Islet of Langerhans (tissue), 1 donor: ENCODE measurements around the gene HELB.

Source experiments
- FAIRE-seq: peaks from one replicate; lab custom pipeline; 2011; peaks lifted over from hg19 to GRCh38; lab: Jason Lieb, UNC

HELB gene

GRCh38 chr12:66365718-66366490 lies 63.6 kb downstream of the HELB start:
- FAIRE-seq = no peak

DNA sequence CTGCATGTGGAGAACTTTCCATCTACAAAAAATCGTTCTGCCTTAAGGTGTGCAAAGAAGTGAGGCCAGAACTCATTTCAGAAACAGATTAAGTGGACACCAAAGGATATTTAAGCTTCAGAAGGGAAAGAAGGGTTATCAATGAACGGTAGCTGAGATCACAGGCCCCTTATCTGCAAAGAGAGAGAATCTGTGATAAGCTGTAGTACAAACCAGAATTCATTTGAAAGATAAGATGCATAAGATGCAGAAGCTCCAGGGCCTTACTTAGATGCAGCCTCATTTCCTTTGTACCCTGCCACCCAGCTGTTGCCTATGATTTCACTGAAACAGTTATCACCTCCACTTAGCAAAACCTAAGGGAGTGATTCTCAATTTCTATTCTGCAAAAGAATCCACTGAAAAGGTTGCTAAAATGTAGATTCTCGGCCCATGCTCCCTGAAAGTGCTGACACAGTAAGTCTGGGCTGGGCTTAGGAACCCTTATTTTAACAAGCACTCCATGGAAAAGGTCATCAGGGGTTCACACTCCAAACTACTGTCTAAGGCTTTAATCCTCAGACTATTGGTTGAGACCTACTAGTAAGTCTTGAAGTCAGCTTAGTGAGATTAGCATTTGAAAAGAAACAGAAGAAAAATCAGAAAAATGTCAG lies 64.8 kb downstream of the HELB start:
- FAIRE-seq = no peak

GRCh38 chr12:66371982-66372381 lies 69.7 kb downstream of the HELB start:
- FAIRE-seq = no peak

DNA sequence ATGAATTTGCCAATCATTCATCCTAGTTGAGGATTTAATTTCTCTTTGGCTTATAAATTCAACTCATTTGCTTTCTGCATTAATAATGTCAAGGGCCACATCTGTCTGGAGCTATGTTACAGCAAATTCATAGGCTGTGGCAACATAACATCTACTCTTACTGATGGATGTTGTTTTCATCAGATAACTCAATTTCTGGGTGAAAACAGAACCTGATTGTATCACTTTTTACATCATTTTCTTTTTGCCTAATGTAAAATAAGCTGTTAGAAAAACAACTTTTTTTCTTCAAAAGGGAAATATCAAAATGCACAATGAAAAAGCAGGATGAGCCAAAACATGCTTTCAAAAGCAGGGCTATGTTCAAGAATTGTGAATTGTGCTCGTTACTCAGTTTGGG lies 73.3 kb downstream of the HELB start:
- FAIRE-seq = no peak

DNA sequence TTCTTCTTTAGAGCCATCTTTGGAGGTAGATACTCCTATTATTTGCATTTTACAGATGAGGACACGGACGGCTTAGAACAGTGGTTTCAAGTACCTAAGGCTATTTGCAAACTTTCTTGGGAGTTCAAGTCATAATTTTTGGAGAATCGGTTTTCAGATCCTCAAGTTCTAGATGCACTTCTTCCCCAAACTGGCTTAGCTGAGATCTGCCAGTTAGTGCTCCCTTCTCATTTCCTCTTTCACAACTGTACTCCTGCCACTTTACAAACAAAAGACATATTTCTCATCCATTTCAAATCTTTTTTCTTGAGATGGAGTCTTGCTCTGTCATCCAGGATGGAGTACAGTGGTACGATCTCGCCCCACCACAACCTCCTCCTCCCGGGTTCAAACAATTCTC lies 77.3 kb downstream of the HELB start:
- no peak for FAIRE-seq

DNA sequence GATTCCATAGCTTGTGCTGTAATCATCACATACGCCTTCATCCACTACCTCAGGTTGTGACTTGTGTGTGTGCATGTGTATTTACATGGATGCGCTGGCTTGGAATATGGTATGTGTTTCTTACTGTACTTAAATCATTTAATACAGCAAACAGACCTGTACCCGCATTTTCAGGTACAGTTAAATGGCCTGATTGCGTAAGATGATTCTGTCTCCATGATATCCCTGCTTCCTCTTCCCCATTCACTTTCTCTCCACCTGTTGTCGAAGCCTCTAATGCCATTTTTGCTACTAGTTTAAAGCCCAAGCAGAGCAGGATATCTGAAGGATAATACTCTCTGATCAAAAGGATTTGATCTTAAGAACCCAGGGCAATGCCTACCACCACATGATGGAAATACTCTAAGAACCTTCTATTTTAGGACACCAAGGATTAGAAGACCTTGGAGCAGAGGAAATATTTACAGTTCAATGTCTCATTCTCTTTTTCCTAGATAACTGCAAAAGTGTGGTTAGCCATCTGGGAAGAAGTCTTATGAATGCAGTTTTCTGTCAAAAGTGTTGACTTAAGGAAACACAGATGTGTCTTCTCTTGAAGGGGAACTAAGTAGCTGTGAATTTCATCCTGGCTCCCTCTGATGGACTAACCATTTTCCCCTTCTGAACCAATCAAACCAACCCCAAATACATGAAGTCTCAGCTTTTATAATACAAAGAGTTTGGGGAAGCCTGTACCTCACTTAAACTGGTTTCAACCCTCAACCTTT lies 78.7 kb downstream of the HELB start:
- FAIRE-seq = no peak

- no peak for FAIRE-seq
These were observed 84.8 kb downstream of the HELB start for GRCh38 chr12:66387117-66387516.
